ENCODE data around the gene NTN5.

- TF ChIP-seq REST (IDR thresholded peaks at IDR 0.05; ENCODE audit: borderline replicate concordance) (no peak), REST (CRISPR knock-in tag; IDR thresholded peaks at IDR 0.05; ENCODE audit: low read depth) (no peak), ZKSCAN8 (CRISPR knock-in tag; IDR thresholded peaks at IDR 0.05) (no peak), ZFP91 (CRISPR knock-in tag; IDR thresholded peaks at IDR 0.05) (no peak), ZKSCAN1 (IDR thresholded peaks at IDR 0.05; ENCODE audit: low read depth, low read length) (no peak), TAF1 (IDR thresholded peaks at IDR 0.05; ENCODE audit: control insufficient read depth, extremely low read depth, insufficient read depth, low read length, severe bottlenecking) (no peak), IRF1 (CRISPR knock-in tag; IDR thresholded peaks at IDR 0.05; ENCODE audit: borderline replicate concordance) (no peak), TCF7 (IDR thresholded peaks at IDR 0.05; ENCODE audit: borderline replicate concordance) (no peak), ZBTB1 (CRISPR knock-in tag; IDR thresholded peaks at IDR 0.05; ENCODE audit: borderline replicate concordance, low read depth) (no peak)
- TF ChIP-seq, protein P1, sequence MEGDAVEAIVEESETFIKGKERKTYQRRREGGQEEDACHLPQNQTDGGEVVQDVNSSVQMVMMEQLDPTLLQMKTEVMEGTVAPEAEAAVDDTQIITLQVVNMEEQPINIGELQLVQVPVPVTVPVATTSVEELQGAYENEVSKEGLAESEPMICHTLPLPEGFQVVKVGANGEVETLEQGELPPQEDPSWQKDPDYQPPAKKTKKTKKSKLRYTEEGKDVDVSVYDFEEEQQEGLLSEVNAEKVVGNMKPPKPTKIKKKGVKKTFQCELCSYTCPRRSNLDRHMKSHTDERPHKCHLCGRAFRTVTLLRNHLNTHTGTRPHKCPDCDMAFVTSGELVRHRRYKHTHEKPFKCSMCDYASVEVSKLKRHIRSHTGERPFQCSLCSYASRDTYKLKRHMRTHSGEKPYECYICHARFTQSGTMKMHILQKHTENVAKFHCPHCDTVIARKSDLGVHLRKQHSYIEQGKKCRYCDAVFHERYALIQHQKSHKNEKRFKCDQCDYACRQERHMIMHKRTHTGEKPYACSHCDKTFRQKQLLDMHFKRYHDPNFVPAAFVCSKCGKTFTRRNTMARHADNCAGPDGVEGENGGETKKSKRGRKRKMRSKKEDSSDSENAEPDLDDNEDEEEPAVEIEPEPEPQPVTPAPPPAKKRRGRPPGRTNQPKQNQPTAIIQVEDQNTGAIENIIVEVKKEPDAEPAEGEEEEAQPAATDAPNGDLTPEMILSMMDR (IDR thresholded peaks at IDR 0.05 in 2 of 3, conservative IDR thresholded peaks at IDR 0.05 in 1 of 3; ENCODE audit: insufficient read depth in 2 of 3, low read depth in 1 of 3, low read length in 3 of 3), result no peak
- TF ChIP-seq, protein P2, sequence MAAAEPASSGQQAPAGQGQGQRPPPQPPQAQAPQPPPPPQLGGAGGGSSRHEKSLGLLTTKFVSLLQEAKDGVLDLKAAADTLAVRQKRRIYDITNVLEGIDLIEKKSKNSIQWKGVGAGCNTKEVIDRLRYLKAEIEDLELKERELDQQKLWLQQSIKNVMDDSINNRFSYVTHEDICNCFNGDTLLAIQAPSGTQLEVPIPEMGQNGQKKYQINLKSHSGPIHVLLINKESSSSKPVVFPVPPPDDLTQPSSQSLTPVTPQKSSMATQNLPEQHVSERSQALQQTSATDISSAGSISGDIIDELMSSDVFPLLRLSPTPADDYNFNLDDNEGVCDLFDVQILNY (CRISPR knock-in tag; IDR thresholded peaks at IDR 0.05), result no peak
Measured at GRCh38 chr19:48631225-48631624, 41.6 kb downstream of the NTN5 start.
